Astrocyte (in vitro differentiated cells and primary cell): ENCODE measurements around the gene CYLD.

Source experiments
- EZH2 ChIP-seq: IDR thresholded peaks from 2 replicates; pipeline ENCODE4 v1.6.1; 2012; ENCODE audit warnings: mild to moderate bottlenecking, low read length, inconsistent platforms; ENCODE audit not compliant: insufficient read depth
- TF ChIP-seq, protein P1 (sequence below): IDR thresholded peaks from 2 replicates; pipeline ENCODE4 v1.5.1; 2011; ENCODE audit warnings: low read depth, mild to moderate bottlenecking, inconsistent platforms, low read length, moderate library complexity; ENCODE audit not compliant: insufficient read depth

DNA sequence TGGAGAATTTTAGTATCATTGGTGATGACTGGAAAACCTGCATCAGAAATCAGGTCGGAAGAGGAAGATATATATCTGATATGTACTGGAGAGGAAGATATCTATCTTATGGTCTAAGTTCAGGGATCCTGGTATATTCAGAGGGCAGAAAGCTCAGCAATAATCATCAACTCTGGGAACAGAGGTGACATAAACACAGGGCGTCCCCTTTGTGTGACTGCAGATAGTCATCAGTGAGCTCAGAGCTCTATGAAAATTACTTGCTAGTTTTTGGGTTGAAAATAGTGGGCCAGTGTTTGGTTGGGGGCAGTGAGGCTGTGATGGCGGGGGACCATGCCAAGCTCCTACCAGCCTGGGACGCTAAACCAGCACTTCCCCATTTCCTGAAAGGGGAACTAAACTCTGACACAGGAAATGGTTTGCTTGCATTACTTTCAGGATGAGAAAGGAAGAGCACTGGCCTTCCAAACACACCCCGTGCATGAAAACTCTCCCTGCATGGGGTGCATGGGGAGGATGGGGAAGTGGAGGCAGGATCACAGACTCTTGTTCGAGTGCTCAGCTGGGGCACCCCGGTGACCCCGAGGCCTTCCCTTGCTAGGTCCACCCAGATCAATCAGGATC lies 32.7 kb upstream of the CYLD start:
- no peak for TF ChIP-seq EZH2
- TF ChIP-seq, protein P1, sequence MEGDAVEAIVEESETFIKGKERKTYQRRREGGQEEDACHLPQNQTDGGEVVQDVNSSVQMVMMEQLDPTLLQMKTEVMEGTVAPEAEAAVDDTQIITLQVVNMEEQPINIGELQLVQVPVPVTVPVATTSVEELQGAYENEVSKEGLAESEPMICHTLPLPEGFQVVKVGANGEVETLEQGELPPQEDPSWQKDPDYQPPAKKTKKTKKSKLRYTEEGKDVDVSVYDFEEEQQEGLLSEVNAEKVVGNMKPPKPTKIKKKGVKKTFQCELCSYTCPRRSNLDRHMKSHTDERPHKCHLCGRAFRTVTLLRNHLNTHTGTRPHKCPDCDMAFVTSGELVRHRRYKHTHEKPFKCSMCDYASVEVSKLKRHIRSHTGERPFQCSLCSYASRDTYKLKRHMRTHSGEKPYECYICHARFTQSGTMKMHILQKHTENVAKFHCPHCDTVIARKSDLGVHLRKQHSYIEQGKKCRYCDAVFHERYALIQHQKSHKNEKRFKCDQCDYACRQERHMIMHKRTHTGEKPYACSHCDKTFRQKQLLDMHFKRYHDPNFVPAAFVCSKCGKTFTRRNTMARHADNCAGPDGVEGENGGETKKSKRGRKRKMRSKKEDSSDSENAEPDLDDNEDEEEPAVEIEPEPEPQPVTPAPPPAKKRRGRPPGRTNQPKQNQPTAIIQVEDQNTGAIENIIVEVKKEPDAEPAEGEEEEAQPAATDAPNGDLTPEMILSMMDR = no peak
